ENCODE results near the gene GATA5.
"Not testable (repeated sequence)": the region's sequence is repeated elsewhere in the genome, so short reads cannot be mapped to it uniquely, and the experiment has no call there.

GATA5 gene

GRCh38 chr20:62433658-62434497 is 41.9 kb downstream of the GATA5 start:
- no peak overlapping the region for H3K4me3 ChIP-seq (ENCODE audit: low read depth, low read length)

GRCh38 chr20:62430866-62431447 is 44.8 kb downstream of the GATA5 start:
- no peak overlapping the region for H3K4me3 ChIP-seq (ENCODE audit: low read depth, low read length)

- no peak overlapping the region for H3K4me3 ChIP-seq (ENCODE audit: low read depth, low read length)
These were observed 45.4 kb downstream of the GATA5 start for GRCh38 chr20:62430311-62430853.

GRCh38 chr20:62429455-62430310 is 46.1 kb downstream of the GATA5 start:
- H3K4me3 ChIP-seq (ENCODE audit: low read depth, low read length), result no peak overlapping the region

- H3K4me3 ChIP-seq (ENCODE audit: low read depth, low read length), result no peak overlapping the region
These were observed 47.1 kb downstream of the GATA5 start for GRCh38 chr20:62428396-62429295.

- H3K4me3 ChIP-seq (ENCODE audit: low read depth, low read length), result no peak overlapping the region
These were observed 47.8 kb downstream of the GATA5 start for GRCh38 chr20:62428002-62428372.

- H3K4me3 ChIP-seq (ENCODE audit: low read depth, low read length), result no peak within 1 kb of the TSS
These were observed 48.4 kb downstream of the GATA5 start, which contains the start of gene RBBP8NL for GRCh38 chr20:62427172-62428001. TSS of gene RBBP8NL (minus strand) at chr20:62427539. CDS start at chr20:62419647, 7,892 bp downstream.

- H3K4me3 ChIP-seq (ENCODE audit: low read depth, low read length), result no peak overlapping the region
These were observed 49.1 kb downstream of the GATA5 start for GRCh38 chr20:62426699-62427131.

- not testable (repeated sequence) for H3K4me3 ChIP-seq (ENCODE audit: low read depth, low read length)
These were observed 49.8 kb downstream of the GATA5 start for GRCh38 chr20:62426059-62426348.

- H3K4me3 ChIP-seq (ENCODE audit: low read depth, low read length), result no peak overlapping the region
These were observed 50.3 kb downstream of the GATA5 start for GRCh38 chr20:62425281-62426058.

GRCh38 chr20:62424249-62425107 is 51.3 kb downstream of the GATA5 start:
- H3K4me3 ChIP-seq (ENCODE audit: low read depth, low read length), result no peak overlapping the region

- no peak overlapping the region for H3K4me3 ChIP-seq (ENCODE audit: low read depth, low read length)
These were observed 52.5 kb downstream of the GATA5 start for GRCh38 chr20:62423326-62423706.

- H3K4me3 ChIP-seq (ENCODE audit: low read depth, low read length), result no peak overlapping the region
These were observed 53.0 kb downstream of the GATA5 start for GRCh38 chr20:62422636-62423325.

GRCh38 chr20:62421716-62421990 is 54.1 kb downstream of the GATA5 start:
- H3K4me3 ChIP-seq (ENCODE audit: low read depth, low read length), result no peak overlapping the region

- no peak overlapping the region for H3K4me3 ChIP-seq (ENCODE audit: low read depth, low read length)
These were observed 54.7 kb downstream of the GATA5 start for GRCh38 chr20:62420846-62421715.

GRCh38 chr20:62419759-62420158 is 56.0 kb downstream of the GATA5 start:
- no peak overlapping the region for H3K4me3 ChIP-seq (ENCODE audit: low read depth, low read length)
